HK-2 (cell line): Measurements from ENCODE around the gene ZNF185.
A peak's percentile ranks its signal among the peaks of the same experiment; 100 is the strongest.

Experiments
- DNase-seq: peaks from one replicate; pipeline ENCODE4 v3.0.0-alpha.2; 2018; ENCODE audit not compliant: unreplicated experiment

The ZNF185 gene

GRCh38 chrX:152917656-152918579 is 20.1 kb downstream of the ZNF185 start:
- no peak for DNase-seq

GRCh38 chrX:152918707-152919106 is 20.8 kb downstream of the ZNF185 start:
- DNase-seq: no peak

GRCh38 chrX:152923599-152923998 is 25.7 kb downstream of the ZNF185 start:
- DNase-seq: no peak

- no peak for DNase-seq
Observed at GRCh38 chrX:152925835-152926234, 28.0 kb downstream of the ZNF185 start.

GRCh38 chrX:152926279-152926678 is 28.4 kb downstream of the ZNF185 start:
- peak; percentile 67 for DNase-seq

- DNase-seq: no peak
Observed at GRCh38 chrX:152926923-152927322, 29.1 kb downstream of the ZNF185 start.

GRCh38 chrX:152927858-152928760 is 30.2 kb downstream of the ZNF185 start:
- DNase-seq: no peak

- no peak for DNase-seq
Observed at GRCh38 chrX:152928761-152929400, 31.0 kb downstream of the ZNF185 start.

GRCh38 chrX:152929898-152930297 is 32.0 kb downstream of the ZNF185 start:
- no peak for DNase-seq

- no peak for DNase-seq
Observed at GRCh38 chrX:152930516-152930915, 32.6 kb downstream of the ZNF185 start.

- DNase-seq: no peak
Observed at GRCh38 chrX:152932144-152932543, 34.3 kb downstream of the ZNF185 start.

GRCh38 chrX:152932598-152933175 is 34.8 kb downstream of the ZNF185 start:
- DNase-seq: no peak

- no peak for DNase-seq
Observed at GRCh38 chrX:152936306-152936705, 38.4 kb downstream of the ZNF185 start.

- DNase-seq: no peak
Observed at GRCh38 chrX:152937236-152937635, 39.4 kb downstream of the ZNF185 start.

- peak; percentile 93 for DNase-seq
Observed at GRCh38 chrX:152941328-152942076, 43.6 kb downstream of the ZNF185 start.

GRCh38 chrX:152942077-152942442 is 44.2 kb downstream of the ZNF185 start:
- no peak for DNase-seq

GRCh38 chrX:152943826-152944225 is 46.0 kb downstream of the ZNF185 start:
- DNase-seq: no peak

- DNase-seq: no peak
Observed at GRCh38 chrX:152945021-152945979, 47.4 kb downstream of the ZNF185 start.

- DNase-seq: no peak
Observed at GRCh38 chrX:152946681-152947080, 48.8 kb downstream of the ZNF185 start.
